GM18870 (cell line): ENCODE results near the gene PALD1.

Experiments used
- ATAC-seq: cut with Tn5 transposase; IDR thresholded peaks from one replicate; pipeline ENCODE4 v1.9.1; 2021; ENCODE audit warnings: moderate library complexity; ENCODE audit not compliant: unreplicated experiment

Gene PALD1

DNA sequence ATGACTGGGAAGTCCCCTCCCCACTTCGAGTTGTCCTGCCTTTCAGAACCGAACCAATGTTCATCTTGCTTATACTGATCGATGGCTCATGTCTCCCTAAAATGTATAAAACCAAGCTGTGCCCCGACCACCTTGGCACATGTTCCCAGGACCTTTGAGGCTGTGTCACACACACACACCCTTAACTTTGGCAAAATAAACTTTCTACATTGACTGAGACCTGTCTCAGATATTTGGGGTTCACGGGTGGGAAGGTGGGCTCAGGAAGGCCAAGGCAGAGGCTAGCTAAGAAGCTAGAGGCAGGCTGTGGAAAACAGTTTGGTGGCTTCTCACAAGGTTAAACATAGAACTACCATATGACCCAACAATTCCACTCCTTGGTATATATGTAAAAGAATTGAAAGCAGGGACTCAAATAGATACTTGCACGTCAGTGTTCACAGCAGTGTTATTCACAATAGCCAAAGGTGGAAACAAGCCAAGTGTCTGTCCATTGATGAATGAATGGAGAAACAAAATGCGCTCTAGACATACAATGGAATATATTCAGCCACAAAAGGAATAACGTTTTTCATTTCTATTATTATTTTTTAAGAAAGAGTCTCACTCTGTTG lies 108.6 kb downstream of the PALD1 start:
- ATAC-seq = no peak

DNA sequence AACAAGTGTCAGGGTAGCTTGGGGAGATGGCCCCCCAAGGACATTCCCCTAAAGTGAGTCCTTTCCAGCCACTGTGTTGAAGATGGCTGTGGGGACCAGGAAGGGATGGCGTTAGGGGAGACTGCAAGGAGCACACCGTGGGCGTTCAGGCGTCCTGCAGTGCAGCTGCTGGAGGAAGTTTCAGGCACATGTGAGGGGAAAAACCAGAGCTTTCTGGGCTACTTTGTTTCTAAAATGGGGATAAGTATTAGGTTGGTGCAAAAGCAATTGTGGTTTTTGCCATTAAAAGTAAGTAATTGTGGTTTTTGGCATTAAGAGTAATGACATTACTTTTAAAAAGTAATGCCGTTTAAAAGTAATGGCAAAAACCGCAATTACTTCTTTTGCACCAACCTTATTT lies 109.7 kb downstream of the PALD1 start:
- ATAC-seq = no peak

- no peak for ATAC-seq
These were observed 110.4 kb downstream of the PALD1 start for GRCh38 chr10:70588859-70589570.

DNA sequence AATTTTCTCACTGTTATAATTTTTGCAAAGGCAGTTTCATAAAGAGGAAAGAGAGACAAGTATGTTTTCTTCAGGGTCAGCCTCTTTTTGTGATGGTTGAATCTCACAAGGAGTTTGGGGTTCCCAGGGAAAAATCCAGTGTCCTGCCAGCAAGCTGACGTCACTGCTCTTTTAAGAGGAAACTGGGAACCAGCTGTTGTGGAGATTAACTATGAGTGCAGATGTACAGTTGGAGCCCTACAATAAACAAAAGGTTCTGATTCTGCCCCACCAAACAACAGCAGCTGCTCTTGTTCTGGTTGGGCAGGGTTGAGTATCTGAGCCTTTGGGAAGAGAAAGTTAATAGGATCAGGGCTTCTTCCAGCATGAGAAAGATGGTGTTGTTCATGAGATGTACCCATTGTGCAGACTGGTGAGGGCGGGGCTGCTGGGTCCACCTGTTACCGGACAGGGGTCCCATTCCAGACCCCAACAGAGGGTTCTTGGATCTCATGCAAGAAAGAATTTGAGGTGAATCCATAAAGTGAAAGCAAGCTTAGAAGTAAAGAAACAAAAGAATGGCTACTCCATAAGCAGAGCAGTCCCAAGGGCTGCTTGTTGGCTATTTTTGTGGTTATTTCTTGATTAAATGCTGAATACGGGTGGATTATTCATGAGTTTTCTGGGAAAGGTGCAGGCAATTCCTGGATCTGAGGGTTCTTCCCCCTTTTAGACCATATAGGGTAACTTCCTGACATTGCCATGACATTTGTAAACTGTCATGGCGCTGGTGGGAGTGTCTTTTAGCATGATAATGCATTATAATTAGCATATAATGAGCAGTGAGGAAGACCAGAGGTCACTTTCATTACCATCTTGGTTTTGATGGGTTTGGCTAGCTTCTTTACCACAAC lies 111.4 kb downstream of the PALD1 start:
- ATAC-seq = no peak

GRCh38 chr10:70590655-70591416 lies 112.3 kb downstream of the PALD1 start:
- no peak for ATAC-seq

GRCh38 chr10:70592186-70592735 lies 113.7 kb downstream of the PALD1 start:
- ATAC-seq = no peak

GRCh38 chr10:70592746-70593512 lies 114.4 kb downstream of the PALD1 start:
- ATAC-seq = no peak

DNA sequence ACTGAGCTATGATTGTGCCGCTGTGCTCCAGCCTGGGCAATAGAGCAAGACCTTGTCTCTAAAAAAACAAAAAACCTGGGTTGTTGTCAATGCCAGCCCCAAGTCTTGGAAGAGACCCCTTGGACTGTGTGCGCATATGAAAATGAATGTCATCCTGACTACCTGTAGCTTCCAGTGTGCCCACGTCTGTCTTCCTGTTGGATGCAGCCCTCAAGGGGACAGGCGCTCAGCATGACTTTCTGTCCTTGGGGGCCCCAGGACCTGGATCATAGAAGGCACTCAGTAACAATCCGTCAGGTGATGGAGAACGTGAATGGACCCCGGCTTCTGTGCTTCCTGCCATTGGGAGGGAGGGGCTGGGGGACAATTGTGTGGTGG lies 114.9 kb downstream of the PALD1 start:
- ATAC-seq = no peak

DNA sequence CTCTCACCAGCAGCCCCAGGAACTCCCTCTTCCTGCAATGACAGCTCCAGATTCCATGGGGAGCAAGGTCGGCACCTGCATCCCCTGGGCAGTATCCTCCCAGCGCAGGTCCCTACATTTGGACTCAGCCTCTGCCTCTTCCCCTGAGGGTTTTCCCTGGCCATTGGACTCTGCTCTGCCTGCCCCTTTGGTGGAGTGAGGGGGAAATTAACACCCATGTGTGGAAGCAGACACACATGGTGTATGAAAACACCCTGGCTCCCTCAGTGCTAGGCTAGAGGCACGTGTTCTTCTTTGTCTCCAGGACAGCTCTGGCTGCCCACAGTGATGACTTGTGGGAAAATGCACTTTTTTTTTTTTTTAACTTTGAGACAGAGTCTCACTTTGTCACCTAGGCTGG lies 115.6 kb downstream of the PALD1 start:
- ATAC-seq = no peak

- ATAC-seq = no peak
These were observed 117.0 kb downstream of the PALD1 start for GRCh38 chr10:70595566-70596016.

GRCh38 chr10:70596110-70596798 lies 117.7 kb downstream of the PALD1 start:
- ATAC-seq = no peak

- ATAC-seq = no peak
These were observed 118.6 kb downstream of the PALD1 start for GRCh38 chr10:70596860-70597809.

GRCh38 chr10:70597856-70598815 lies 119.6 kb downstream of the PALD1 start:
- ATAC-seq = no peak

- no peak for ATAC-seq
These were observed 120.3 kb downstream of the PALD1 start for GRCh38 chr10:70598857-70599295.

DNA sequence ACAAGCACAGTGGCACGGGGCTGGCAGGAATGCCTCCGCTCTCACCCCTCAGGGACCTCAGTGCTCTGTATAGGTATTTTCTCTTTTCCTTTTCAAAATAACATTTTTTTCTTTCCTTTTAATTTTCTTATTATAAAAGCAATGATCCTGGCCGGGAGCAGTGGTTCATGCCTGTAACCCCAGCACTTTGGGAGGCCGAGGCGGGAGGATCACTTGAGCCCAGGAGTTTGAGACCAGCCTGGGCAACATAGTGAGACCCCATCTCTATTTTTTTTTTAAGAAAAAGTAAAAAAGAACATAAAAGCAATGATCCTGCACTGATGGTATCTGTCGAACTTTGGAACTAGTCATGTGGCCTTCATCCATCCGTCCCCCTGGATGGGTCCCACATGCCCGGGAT lies 120.8 kb downstream of the PALD1 start:
- ATAC-seq = no peak

GRCh38 chr10:70599791-70600190 lies 121.2 kb downstream of the PALD1 start:
- ATAC-seq = no peak
